ENCODE measurements around the gene STOML3. TPM values are rescaled to one million over a fixed set of nuclear protein-coding genes. Genes with fewer than 3 reads are reported as not detected.

STOML3 gene
- total RNA-seq, 2 donors from 2014 or later: not detected

DNA sequence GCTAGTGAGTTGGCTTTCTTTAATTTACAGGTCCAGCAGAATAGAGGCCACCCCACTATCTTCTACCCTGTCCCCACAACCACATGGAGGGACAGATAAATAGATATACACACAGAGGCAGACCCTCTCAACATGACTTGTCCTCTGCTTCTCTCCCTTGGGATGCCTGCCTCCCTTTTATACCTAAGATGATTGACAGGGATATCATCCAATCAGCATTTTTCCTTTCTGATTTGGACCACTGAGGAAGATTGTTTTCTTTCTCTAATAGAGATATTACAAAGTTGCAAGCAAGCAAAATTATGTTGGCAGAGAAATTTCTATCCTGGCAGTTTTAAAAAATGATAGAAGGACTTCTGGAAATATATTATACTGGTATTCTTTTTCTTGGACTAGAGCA is 35.8 kb downstream of the STOML3 start:
- Histone ChIP-seq H3K36me3 (no peaks in the 10 kb centered on the region), H3K9me3 (peaks cover 3% of the 10 kb centered on the region), H3K27me3 (replicated peaks; ENCODE audit: insufficient read depth) (no peaks in the 10 kb centered on the region), H3K4me1 (ENCODE audit: control insufficient read depth in 1 of 2, low read depth in 2 of 2) (no peaks in the 10 kb centered on the region), H3K27ac (no peak overlapping the region), H3K4me3 (no peak overlapping the region)
- DNase-seq (ENCODE audit: low spot score) (no peak), ATAC-seq (ENCODE audit: insufficient number of reproducible peaks, low FRiP score, low read depth) (no peak)
- TF ChIP-seq, protein P1, sequence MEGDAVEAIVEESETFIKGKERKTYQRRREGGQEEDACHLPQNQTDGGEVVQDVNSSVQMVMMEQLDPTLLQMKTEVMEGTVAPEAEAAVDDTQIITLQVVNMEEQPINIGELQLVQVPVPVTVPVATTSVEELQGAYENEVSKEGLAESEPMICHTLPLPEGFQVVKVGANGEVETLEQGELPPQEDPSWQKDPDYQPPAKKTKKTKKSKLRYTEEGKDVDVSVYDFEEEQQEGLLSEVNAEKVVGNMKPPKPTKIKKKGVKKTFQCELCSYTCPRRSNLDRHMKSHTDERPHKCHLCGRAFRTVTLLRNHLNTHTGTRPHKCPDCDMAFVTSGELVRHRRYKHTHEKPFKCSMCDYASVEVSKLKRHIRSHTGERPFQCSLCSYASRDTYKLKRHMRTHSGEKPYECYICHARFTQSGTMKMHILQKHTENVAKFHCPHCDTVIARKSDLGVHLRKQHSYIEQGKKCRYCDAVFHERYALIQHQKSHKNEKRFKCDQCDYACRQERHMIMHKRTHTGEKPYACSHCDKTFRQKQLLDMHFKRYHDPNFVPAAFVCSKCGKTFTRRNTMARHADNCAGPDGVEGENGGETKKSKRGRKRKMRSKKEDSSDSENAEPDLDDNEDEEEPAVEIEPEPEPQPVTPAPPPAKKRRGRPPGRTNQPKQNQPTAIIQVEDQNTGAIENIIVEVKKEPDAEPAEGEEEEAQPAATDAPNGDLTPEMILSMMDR (IDR thresholded peaks at IDR 0.05): no peak

DNA sequence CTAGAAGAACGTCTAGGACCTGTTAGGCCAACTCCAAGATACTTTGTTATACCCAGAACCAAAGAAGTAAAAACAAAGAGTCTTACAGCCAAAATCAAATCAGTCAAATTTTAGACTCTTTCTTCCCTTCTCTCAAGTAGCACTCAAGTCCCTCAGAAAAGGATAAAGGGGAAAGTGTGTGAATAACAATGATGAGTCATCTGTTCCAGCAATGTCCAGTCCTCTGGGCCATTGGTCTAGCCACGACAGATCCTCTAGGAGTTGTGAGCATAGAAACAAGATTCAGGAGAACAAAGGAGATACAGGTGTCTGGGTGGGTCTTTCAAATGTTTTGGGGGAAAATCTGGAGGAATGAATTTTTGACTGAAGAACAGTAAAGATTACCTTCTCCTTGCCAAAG is 36.3 kb downstream of the STOML3 start:
- Histone ChIP-seq H3K9me3 (no peaks in the 10 kb centered on the region), H3K27me3 (replicated peaks; ENCODE audit: insufficient read depth) (no peaks in the 10 kb centered on the region), H3K36me3 (no peaks in the 10 kb centered on the region), H3K4me3 (no peak overlapping the region), H3K4me1 (ENCODE audit: control insufficient read depth in 1 of 2, low read depth in 2 of 2) (no peaks in the 10 kb centered on the region), H3K27ac (no peak overlapping the region)
- TF ChIP-seq, protein P1 (IDR thresholded peaks at IDR 0.05): no peak
- ATAC-seq (ENCODE audit: insufficient number of reproducible peaks, low FRiP score, low read depth) (no peak), DNase-seq (ENCODE audit: low spot score) (no peak)

DNA sequence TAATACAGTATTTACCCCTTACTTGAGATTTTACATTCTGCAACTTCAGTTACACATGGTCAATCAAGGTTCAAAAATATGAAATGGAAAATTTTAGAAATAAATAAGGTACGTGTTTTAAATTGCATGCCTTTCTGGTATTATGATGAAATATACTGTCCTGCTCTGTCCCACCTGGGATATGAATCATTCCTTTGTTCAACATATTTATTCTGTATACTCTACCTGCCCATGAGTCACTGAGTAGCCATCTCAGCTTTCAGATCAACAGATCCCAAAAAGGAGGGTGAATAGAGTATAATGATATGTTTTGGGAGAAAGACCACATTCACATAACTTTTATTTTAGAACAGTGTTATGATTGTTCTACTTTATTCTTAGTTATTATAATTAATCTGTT is 37.8 kb downstream of the STOML3 start:
- Histone ChIP-seq H3K4me3 (no peak overlapping the region), H3K4me1 (ENCODE audit: control insufficient read depth in 1 of 2, low read depth in 2 of 2) (no peaks in the 10 kb centered on the region), H3K36me3 (no peaks in the 10 kb centered on the region), H3K9me3 (no peaks in the 10 kb centered on the region), H3K27ac (no peak overlapping the region), H3K27me3 (replicated peaks; ENCODE audit: insufficient read depth) (no peaks in the 10 kb centered on the region)
- ATAC-seq (ENCODE audit: insufficient number of reproducible peaks, low FRiP score, low read depth): no peak
- TF ChIP-seq, protein P1 (IDR thresholded peaks at IDR 0.05): no peak
- DNase-seq (ENCODE audit: low spot score): no peak

DNA sequence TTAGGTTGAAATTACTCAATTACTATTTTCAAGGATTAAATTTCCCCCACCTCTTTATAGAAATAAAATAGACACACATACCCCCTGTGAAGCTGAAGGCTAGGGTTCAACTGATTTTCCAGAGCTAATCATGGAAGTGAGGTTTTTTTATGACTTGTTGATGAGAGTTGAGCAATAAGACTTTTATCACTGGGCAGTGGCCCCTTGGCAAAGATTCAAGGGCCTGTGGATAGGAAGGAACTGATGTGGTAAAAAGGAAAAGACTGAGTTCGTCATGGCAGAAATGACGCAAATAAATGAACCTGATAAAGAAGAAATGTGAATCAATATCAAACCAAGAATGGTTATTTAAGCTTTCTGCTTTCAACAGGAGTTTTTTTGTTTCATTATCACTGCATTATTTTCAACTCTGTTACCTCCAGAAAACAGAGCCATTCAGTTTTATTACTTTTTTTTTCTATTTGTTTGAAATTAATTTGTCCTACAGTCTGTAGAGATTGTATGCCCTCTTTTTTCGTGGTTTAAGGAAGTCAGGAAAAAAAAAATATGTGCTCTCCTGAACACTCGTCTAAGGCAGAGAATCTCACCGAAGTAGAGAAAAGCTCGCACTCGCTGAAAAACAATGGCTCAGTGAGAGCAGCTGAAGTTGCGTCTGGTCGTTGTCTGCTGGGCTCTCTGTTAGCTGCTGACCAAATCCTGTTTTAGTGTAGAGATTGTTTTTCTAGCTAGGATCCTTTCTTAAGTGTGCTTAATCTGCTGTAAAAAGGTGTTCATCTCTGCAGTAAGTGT is 38.9 kb downstream of the STOML3 start:
- Histone ChIP-seq H3K4me1 (ENCODE audit: control insufficient read depth in 1 of 2, low read depth in 2 of 2) (no peaks in the 10 kb centered on the region), H3K9me3 (no peaks in the 10 kb centered on the region), H3K27ac (no peak overlapping the region), H3K4me3 (no peak overlapping the region), H3K36me3 (no peaks in the 10 kb centered on the region), H3K27me3 (replicated peaks; ENCODE audit: insufficient read depth) (no peaks in the 10 kb centered on the region)
- no peak for ATAC-seq (ENCODE audit: insufficient number of reproducible peaks, low FRiP score, low read depth)
- DNase-seq (ENCODE audit: low spot score): no peak
- TF ChIP-seq, protein P1 (IDR thresholded peaks at IDR 0.05): no peak

DNA sequence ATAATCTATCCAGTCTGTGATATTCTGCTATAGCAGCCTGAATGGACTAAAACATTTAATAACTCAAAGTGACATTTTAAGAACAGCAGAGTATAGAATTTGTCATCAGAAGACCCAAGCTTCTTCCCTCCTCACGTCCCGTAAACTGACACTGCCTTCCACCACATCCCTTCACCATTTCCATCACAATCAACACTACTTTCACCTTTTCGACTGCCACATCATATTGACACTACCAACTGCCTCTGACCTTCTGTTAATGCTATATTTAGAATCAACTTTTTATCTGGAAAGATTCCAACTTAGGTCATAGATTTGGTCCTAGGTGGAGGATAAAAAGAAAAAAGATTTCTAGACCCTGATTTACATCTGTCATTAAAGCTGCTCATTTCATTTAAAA is 39.6 kb downstream of the STOML3 start:
- TF ChIP-seq, protein P1 (IDR thresholded peaks at IDR 0.05): no peak
- no peak overlapping the region for H3K27ac ChIP-seq
- H3K36me3 ChIP-seq: no peaks in the 10 kb centered on the region
- H3K4me1 ChIP-seq (ENCODE audit: control insufficient read depth in 1 of 2, low read depth in 2 of 2): no peaks in the 10 kb centered on the region
- ATAC-seq (ENCODE audit: insufficient number of reproducible peaks, low FRiP score, low read depth): no peak
- no peak overlapping the region for H3K4me3 ChIP-seq
- DNase-seq (ENCODE audit: low spot score): no peak
- H3K27me3 ChIP-seq (replicated peaks; ENCODE audit: insufficient read depth): no peaks in the 10 kb centered on the region
- H3K9me3 ChIP-seq: no peaks in the 10 kb centered on the region

Measured in thoracic aorta (tissue), 2 donors.